GM19025 (cell line): ENCODE measurements around the gene TMEM237.
"Not testable (repeated sequence)": the region's sequence is repeated elsewhere in the genome, so short reads cannot be mapped to it uniquely, and the experiment has no call there.

Experiments
- ATAC-seq: cut with Tn5 transposase; IDR thresholded peaks from one replicate; pipeline ENCODE4 v1.9.1; 2021; ENCODE audit warnings: mild to moderate bottlenecking, low read depth, moderate library complexity; ENCODE audit not compliant: unreplicated experiment

Gene TMEM237

DNA sequence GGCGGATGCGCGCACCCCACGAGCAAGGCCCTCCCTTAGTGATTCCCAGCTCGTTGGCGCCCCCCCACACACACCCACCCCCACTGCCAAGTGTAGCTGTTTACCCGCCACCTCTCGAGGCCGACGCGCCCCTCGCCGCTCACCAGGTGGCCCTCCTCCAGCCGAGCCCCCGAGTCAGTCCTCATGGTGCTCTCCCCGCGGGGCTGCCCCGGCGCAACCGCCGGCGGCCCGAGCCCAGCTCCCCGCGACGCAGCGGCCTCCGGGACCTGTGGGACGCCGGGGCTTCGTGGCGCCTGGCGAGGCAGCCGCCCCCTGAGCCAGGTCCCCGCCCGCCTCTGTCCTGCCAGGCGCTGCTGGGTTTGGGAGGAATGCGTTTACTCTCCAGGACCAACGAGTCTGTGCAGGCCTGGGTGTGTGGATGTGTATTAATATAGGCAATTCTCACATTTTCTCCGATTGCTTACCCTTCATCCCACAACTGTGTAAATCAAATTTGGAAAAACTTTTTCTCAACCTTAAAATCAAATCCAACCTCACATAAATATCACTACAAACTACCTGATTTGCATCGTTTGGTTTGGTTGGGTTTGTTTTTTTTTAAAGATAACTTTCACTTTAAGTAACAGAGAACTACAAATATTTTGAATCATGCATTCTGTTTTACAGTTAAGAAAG is at the start of gene TMEM237:
Gene TMEM237, minus strand, starts transcription at position 288 of the 675 bp plus-strand sequence. Its CDS starts 103 bp downstream, at position 185.
- peak; percentile 36 for ATAC-seq

GRCh38 chr2:201685156-201685555 is 41.9 kb upstream of the TMEM237 start:
- ATAC-seq: no peak

GRCh38 chr2:201680743-201681142 is 37.4 kb upstream of the TMEM237 start:
- no peak for ATAC-seq

DNA sequence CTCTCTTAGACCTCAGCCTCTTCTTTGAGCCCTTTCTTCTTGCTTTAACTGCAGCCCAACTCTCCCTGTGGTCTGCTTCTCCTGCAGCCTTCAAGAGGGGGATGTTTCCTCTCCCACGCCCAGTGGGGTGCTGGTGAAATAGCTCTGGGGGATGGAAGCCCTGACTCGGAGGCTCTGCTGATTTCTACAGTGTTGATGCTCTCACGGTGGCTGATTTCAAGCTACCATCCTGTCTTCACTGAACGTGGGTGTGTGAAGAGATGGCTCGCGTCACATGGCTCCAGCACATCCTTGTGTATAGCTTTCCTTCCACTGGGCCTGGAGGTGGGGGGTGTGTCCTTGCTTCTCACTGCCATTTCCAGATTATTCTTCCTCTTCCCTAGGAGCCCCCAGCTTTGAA is 35.1 kb upstream of the TMEM237 start:
- ATAC-seq: no peak

DNA sequence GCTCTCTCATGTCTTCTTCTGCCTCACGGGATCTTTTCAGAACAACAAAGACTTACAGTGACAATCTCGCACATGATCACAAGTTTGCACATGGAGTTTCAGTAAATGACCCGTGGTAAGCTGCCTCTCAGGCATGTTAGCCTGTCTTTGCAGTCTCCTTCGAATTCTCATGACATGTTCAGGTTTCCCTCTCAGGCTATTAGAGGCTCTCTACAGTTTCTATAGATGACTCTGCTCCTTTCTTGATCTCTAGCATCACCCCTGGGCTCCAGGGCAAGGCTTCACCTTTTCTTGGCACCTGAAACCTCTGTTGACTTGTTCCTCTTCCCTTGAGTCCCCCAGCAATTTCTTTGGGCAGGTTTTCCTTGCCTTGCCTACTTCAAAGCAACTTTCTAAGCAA is 32.2 kb upstream of the TMEM237 start:
- ATAC-seq: no peak

DNA sequence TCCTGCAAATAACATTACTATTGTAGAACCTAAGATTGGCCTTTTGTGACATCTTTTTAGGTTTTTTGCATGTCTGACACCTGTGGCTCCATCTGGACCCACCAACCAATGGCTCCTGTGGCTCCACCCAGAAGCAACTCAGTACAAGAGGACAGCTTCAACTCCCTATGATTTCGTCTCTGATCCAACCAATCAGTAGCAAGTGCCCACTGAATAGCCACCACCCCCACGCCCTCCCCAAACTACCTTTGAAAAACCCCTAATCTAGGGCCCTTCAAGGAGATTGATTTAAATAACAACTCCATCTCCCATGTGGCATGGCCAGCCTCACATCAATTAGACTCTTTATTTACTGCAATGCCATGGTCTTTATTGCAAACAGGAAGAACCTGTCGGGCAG is 31.5 kb upstream of the TMEM237 start:
- no peak for ATAC-seq

- ATAC-seq: no peak
These were observed 31.0 kb upstream of the TMEM237 start for GRCh38 chr2:201674298-201674697.

GRCh38 chr2:201673546-201673945 is 30.2 kb upstream of the TMEM237 start:
- ATAC-seq: no peak

DNA sequence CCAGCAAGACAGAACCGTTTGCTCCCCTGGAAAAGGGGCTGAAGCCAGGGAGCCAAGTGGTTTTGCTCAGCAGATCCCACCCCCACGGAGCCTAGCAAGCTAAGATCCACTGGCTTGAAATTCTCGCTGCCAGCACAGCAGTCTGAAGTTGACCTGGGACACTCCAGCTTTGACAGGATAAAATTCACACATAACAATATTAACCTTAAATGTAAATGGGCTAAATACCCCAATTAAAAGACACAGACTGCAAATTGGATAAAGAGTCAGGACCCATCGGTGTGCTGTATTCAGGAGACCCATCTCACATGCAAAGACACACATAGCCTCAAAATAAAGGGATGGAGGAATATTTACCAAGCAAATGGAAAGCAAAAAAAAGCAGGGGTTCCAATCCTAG is 27.9 kb upstream of the TMEM237 start:
- ATAC-seq: not testable (repeated sequence)

GRCh38 chr2:201669865-201670264 is 26.6 kb upstream of the TMEM237 start:
- ATAC-seq: no peak

GRCh38 chr2:201668402-201668910 is 25.2 kb upstream of the TMEM237 start:
- ATAC-seq: no peak

DNA sequence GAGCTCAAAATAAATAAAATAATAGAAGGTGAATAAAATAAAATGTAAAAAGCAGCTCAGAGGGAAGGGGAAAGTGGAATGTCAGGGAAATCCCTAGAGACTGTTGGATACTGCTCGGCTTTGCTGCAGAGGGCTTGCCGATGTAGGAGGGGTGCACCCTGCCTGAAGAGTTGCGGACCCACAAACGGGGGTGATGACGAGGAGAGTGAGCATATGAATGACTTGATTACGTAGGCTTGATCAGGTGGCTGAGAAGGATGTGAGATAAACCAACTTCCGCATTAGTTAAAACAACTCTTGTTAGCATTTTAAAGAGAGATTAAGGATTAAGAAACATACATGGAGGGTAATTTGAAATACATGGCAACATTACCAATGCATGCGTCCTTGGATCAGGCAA is 21.0 kb upstream of the TMEM237 start:
- no peak for ATAC-seq

DNA sequence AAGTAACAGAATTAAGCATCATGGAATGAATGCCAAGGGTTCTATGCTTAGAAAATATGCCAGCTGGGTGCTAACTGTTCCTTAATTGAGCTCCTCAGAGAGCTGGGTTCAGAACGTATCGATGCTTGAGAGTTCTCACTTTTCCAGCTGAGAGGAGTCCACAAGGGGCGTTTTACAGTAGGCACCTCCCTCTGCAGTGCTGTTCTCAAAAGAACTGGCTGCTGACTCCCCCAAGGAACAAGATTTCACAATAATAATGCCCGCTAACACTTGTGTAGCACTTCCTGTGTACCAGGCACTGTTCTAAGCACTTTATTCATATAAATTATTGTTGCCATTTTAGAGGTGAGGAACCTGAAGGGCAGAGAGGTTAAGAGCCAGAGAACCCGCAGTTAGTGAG is 18.1 kb upstream of the TMEM237 start:
- no peak for ATAC-seq

- no peak for ATAC-seq
These were observed 17.1 kb upstream of the TMEM237 start for GRCh38 chr2:201660293-201660895.

- no peak for ATAC-seq
These were observed 13.4 kb upstream of the TMEM237 start for GRCh38 chr2:201656740-201657139.

DNA sequence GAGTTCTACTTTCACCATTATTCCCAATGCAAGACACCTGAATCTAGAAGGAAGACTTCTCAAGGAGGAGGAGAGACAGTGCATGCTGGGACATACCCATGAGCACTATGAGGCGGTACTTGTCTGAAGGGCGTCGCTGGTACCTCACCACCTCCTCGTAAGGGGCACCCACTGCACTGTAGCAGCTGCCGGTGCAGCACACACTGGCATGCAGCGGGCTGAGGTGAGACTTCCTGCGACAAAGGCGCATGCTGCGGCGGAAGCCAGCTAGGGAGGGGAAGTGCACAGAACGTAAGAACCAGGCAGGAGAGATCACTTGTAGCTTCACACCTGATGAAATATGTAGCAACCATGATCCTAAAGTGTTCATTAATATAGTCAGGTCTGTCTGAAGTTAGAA is 12.8 kb upstream of the TMEM237 start:
- ATAC-seq: no peak

GRCh38 chr2:201654616-201655384 is 11.5 kb upstream of the TMEM237 start:
- ATAC-seq: no peak

DNA sequence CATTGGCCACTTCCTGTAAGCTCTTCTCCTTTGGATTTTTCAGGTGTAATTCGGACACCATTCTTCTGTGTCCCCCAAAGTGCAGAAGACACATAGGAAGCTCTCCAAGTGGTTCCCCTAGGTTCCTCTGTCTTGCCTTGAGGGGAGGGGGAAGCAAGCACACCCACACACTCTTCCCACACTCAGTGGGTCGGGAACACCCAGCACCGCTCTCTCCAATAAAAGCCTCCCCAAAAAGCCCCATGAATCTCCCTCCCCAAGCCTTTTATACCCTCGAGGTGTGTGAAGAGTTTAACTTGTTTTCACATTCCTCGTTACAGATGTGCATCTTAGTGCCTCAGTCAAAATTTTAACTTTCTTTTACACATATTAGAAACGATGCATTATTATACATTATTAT is 9.9 kb upstream of the TMEM237 start:
- ATAC-seq: no peak

- ATAC-seq: no peak
These were observed 6.1 kb upstream of the TMEM237 start for GRCh38 chr2:201649442-201649841.

GRCh38 chr2:201647431-201647830 is 4.1 kb upstream of the TMEM237 start:
- ATAC-seq: no peak

- ATAC-seq: no peak
These were observed 698 bp upstream of the TMEM237 start for GRCh38 chr2:201644001-201644400.
